Measurements from ENCODE around the gene OCEL1.

Gene OCEL1

DNA sequence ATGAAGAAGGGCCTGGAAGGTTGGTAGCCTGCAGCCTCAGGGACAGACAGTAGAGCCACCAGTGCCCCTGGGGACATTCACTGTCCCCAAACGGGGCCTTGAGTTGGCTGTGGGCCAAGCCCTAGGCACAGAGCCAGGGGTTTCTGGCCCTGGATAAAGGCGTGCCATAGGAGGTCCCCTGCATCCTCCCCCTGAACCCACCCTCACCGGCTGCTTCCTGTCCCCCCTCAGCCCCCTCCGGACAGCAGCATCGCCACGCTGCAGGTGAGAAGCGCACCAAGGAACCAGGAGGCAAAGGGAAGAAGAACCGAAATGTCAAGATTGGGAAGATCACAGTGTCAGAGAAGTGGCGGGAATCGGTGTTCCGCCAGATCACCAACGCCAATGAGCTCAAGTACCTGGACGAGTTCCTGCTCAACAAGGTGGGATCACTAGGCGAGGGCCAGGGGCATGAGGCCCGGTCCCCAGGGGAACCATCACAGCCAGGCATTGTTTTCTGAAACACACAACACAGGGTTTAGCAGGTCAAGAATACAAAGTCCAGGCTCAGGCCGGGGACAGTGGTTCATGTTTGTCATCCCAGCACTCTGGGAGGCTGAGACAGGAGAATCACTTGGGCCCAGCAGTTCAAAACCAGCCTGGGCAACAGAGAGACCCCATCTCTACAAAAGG is 25.5 kb upstream of the OCEL1 start:
- peaks cover 100% of the 10 kb centered on the region for H3K36me3 Mint-ChIP-seq (ENCODE audit: low read depth)
- peaks cover 7% of the 10 kb centered on the region for H3K4me1 Mint-ChIP-seq (ENCODE audit: low read depth)
- intact Hi-C loops (cut with micrococcal nuclease): no loop called here
- H3K4me3 Mint-ChIP-seq: no peak overlapping the region
- H3K27ac Mint-ChIP-seq: no peak overlapping the region
- H3K9me3 Mint-ChIP-seq: no peaks in the 10 kb centered on the region
- H3K27me3 Mint-ChIP-seq: no peaks in the 10 kb centered on the region

- no peak overlapping the region for H3K27ac Mint-ChIP-seq
- no peaks in the 10 kb centered on the region for H3K9me3 Mint-ChIP-seq
- intact Hi-C loops (cut with micrococcal nuclease): no loop called here
- no peaks in the 10 kb centered on the region for H3K4me1 Mint-ChIP-seq (ENCODE audit: low read depth)
- no peaks in the 10 kb centered on the region for H3K27me3 Mint-ChIP-seq
- H3K36me3 Mint-ChIP-seq (ENCODE audit: low read depth): peaks cover 100% of the 10 kb centered on the region
- no peak overlapping the region for H3K4me3 Mint-ChIP-seq
These were observed 23.8 kb upstream of the OCEL1 start for GRCh38 chr19:17202249-17202648.

GRCh38 chr19:17202713-17203112 is 23.3 kb upstream of the OCEL1 start:
- no peak overlapping the region for H3K27ac Mint-ChIP-seq
- H3K36me3 Mint-ChIP-seq (ENCODE audit: low read depth): peaks cover 100% of the 10 kb centered on the region
- H3K4me1 Mint-ChIP-seq (ENCODE audit: low read depth): no peaks in the 10 kb centered on the region

DNA sequence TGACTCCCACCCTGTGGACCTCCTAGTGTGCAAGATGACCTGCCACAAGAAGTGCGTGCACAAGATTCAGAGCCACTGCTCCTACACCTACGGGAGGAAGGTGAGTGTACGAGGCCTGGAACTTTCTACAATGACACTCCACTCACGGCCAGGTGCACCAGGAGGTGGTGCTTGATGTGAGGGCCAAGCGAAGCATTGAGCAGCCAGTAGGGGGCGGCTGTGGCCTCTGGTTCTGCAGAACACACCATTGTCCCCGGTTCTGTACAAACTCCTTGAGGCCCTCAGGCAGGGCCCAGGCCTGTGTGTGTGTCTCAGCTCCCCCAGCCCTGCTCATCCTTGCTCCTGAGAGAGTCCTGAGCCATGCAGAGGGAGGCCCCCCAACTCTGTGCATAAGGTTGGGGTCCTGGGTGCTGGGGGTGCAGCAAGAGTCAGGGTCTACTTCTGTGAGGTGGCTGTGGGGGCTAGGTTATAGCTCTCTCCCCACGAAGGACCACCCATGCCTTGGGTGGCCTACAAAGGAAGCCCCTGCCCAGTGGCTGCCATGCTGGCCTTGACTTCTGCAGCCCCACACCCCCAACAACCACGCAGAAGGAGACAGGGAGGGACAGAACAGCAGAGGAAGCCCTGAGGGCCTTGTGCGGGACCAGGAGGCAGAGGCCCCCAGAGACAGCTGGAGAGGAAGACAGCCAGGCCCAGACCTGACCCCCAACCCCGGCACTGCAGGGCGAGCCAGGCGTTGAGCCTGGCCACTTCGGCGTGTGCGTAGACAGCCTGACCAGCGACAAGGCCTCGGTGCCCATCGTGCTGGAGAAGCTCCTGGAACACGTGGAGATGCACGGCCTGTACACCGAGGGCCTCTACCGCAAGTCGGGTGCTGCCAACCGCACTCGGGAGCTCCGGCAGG is 20.5 kb upstream of the OCEL1 start:
- intact Hi-C loops (cut with micrococcal nuclease): loop anchor here (5.0 kb wide), 1 partner anchor 77 kb away; the partner anchor contains the start of gene ANKLE1
- Mint-ChIP-seq H3K9me3 (no peaks in the 10 kb centered on the region), H3K27me3 (no peaks in the 10 kb centered on the region), H3K4me3 (no peak overlapping the region), H3K36me3 (ENCODE audit: low read depth) (peaks cover 99% of the 10 kb centered on the region), H3K4me1 (ENCODE audit: low read depth) (peaks cover 14% of the 10 kb centered on the region), H3K27ac (no peak overlapping the region)

More at GRCh38 chr19:17202713-17203112, 23.3 kb upstream of the OCEL1 start:
- H3K27me3 Mint-ChIP-seq: no peaks in the 10 kb centered on the region
- no peak overlapping the region for H3K4me3 Mint-ChIP-seq
- H3K9me3 Mint-ChIP-seq: no peaks in the 10 kb centered on the region
- intact Hi-C loops (cut with micrococcal nuclease): no loop called here

GRCh38 chr19:17206736-17207581 is 19.1 kb upstream of the OCEL1 start:
- no peak overlapping the region for H3K4me3 Mint-ChIP-seq
- H3K27me3 Mint-ChIP-seq: no peaks in the 10 kb centered on the region
- H3K36me3 Mint-ChIP-seq (ENCODE audit: low read depth): peaks cover 99% of the 10 kb centered on the region
- H3K27ac Mint-ChIP-seq: no peak overlapping the region
- H3K9me3 Mint-ChIP-seq: no peaks in the 10 kb centered on the region
- intact Hi-C loops (cut with micrococcal nuclease): loop anchor here (5.0 kb wide), 1 partner anchor 75 kb away; the partner anchor contains the start of gene ANKLE1
- H3K4me1 Mint-ChIP-seq (ENCODE audit: low read depth): peaks cover 14% of the 10 kb centered on the region

DNA sequence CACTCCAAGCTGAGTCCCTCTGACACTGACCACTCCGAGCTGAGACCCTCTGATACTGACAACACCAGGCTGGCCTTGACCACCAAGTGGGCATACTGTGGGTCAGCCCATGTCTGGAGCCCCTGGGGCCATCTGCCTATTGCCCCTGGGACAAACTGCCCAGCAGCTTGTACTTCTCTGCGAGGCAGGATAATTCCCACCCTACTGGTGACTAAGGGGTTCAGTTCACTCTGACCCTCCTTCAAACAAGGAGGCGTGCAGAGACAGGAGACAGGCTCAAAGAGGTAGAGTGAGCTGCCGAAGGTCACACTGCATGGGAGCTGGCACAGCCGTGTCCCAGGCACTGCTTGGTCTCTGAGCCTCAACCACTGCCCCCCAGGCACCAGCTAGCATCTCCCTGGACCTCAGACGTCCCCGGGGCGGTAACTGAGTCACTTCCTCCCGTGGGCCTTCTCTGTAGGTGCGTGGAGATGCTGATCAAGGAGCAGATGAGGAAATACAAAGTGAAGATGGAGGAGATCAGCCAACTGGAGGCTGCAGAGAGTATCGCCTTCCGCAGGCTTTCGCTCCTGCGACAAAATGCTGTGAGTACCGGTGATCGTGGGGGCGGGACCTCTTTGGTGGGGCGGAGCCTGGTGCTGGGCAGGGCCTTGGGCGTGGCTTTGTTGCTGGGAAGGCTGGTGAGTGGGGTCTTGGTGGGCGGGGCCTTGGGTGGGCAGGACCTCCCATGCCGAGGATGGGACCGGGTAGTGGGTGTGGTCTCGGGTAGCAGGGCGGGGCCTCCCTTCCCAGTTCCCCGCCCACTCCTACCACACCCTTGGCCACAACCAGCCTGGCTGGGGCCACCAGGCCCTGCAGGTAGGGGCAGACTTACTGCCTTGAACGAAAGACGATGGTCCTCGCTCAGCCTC is 16.6 kb upstream of the OCEL1 start:
- Mint-ChIP-seq H3K27me3 (no peaks in the 10 kb centered on the region), H3K9me3 (no peaks in the 10 kb centered on the region), H3K27ac (peak overlapping the region; percentile 65), H3K36me3 (ENCODE audit: low read depth) (peaks cover 99% of the 10 kb centered on the region), H3K4me3 (no peak overlapping the region), H3K4me1 (ENCODE audit: low read depth) (peaks cover 16% of the 10 kb centered on the region)
- intact Hi-C loops (cut with micrococcal nuclease): loop anchor here (5.0 kb wide), 1 partner anchor 73 kb away; the partner anchor contains the start of gene ANKLE1

DNA sequence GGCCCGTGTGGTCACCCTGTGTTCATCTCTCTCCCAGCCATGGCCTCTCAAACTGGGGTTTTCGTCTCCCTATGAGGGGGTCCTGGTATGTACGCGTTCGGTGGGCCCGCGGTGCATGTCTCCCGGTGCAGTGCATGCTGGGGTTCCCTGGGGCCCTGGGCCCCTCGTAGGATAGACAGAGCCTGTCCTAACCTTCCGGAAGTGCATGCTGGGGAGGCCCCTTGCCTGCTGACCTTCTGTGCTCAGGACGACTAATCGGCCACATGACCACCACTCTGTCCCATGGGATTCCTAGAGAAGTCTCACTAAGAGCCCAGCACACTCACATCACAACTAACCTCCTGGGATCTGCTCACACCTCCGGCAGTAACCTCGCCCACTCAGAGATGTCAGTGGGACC is 15.7 kb upstream of the OCEL1 start:
- Mint-ChIP-seq H3K4me3 (no peak overlapping the region), H3K36me3 (ENCODE audit: low read depth) (peaks cover 90% of the 10 kb centered on the region)
- intact Hi-C loops (cut with micrococcal nuclease): no loop called here

GRCh38 chr19:17211547-17212446 is 14.2 kb upstream of the OCEL1 start:
- intact Hi-C loops (cut with micrococcal nuclease): no loop called here
- Mint-ChIP-seq H3K4me3 (no peak overlapping the region), H3K4me1 (ENCODE audit: low read depth) (peaks cover 29% of the 10 kb centered on the region), H3K36me3 (ENCODE audit: low read depth) (peaks cover 79% of the 10 kb centered on the region), H3K27me3 (no peaks in the 10 kb centered on the region), H3K9me3 (no peaks in the 10 kb centered on the region), H3K27ac (no peak overlapping the region)

More for the DNA sequence above, 15.7 kb upstream of the OCEL1 start:
- peaks cover 20% of the 10 kb centered on the region for H3K4me1 Mint-ChIP-seq (ENCODE audit: low read depth)
- H3K27ac Mint-ChIP-seq: peak overlapping the region; percentile 65
- no peaks in the 10 kb centered on the region for H3K9me3 Mint-ChIP-seq
- no peaks in the 10 kb centered on the region for H3K27me3 Mint-ChIP-seq

DNA sequence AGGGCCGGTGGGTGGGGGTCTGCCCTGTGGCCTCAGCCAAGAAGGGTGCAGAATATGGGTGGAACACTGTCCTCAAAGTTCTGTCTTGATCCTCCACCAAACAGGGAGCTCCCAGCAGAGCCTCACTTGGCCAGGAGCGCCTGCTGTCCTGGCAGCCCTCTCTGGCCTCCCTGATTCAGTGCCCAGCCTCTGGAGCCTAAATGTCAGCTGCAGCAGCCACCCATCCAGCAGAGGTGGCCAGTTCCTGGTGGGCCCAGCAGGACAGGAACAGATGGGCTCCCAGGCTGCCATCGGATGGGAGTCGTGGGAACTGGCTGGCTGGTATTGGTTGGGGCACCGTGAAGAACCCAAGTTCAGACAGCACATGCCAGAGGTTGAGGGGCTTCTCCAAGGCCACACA is 12.7 kb upstream of the OCEL1 start:
- H3K27me3 Mint-ChIP-seq: no peaks in the 10 kb centered on the region

GRCh38 chr19:17214508-17215126 is 11.4 kb upstream of the OCEL1 start:
- no peaks in the 10 kb centered on the region for H3K9me3 Mint-ChIP-seq
- H3K36me3 Mint-ChIP-seq (ENCODE audit: low read depth): peaks cover 81% of the 10 kb centered on the region
- intact Hi-C loops (cut with micrococcal nuclease): loop anchor here (2.0 kb wide), 1 partner anchor 52 kb away; the partner anchor contains the start of gene BABAM1
- peak overlapping the region; percentile 96 for H3K27ac Mint-ChIP-seq
- peaks cover 25% of the 10 kb centered on the region for H3K4me1 Mint-ChIP-seq (ENCODE audit: low read depth)
- H3K4me3 Mint-ChIP-seq: peak overlapping the region; percentile 79
- no peaks in the 10 kb centered on the region for H3K27me3 Mint-ChIP-seq

More for the DNA sequence above, 12.7 kb upstream of the OCEL1 start:
- H3K4me1 Mint-ChIP-seq (ENCODE audit: low read depth): peaks cover 29% of the 10 kb centered on the region
- H3K27ac Mint-ChIP-seq: peak overlapping the region; percentile 5
- H3K4me3 Mint-ChIP-seq: no peak overlapping the region
- peaks cover 81% of the 10 kb centered on the region for H3K36me3 Mint-ChIP-seq (ENCODE audit: low read depth)
- no peaks in the 10 kb centered on the region for H3K9me3 Mint-ChIP-seq
- intact Hi-C loops (cut with micrococcal nuclease): no loop called here

DNA sequence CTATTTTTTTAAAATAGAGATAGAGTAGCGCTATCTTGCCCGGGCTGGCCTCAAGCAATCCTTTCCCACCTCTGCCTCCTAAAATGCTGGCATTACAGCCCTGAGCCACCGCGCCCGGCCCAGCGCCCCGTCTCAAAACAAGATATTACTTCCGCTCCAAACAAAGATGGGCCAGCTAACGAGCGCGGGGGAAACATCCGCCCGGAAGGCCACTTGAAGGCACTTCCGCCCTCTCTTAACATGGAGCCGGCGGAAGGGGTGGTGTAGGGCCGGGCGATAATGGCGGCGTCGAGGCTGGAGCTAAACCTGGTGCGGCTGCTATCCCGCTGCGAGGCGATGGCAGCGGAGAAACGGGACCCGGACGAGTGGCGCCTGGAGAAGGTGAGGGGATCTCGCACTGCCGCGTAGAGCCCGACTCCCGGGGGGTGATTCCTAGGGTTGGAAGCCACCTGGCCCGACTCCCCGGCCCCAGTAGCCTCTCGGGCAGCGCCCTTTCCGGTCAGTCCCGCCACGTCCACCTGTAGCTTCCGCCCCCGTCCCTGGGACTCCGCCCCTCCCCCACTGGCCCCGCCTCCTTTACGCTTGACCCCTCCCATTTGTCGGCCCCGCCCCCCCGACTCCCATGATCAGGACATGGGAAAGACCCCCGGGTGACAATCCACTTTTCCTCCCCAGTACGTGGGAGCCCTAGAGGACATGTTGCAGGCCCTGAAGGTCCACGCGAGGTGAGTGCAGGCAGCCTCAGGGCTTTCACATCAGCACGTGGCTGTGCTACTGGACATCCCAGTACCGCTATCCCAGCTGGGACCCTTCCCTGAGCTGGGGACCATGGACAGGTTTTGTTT is 10.7 kb upstream of the OCEL1 start, which contains the start of gene USE1:
Gene USE1 (plus strand): TSS at position 231 of the 845 bp plus-strand sequence. CDS start 49 bp downstream, at position 280.
- peak within 1 kb of the TSS; percentile 96 for H3K27ac Mint-ChIP-seq
- peaks cover 76% of the 10 kb centered on the region for H3K36me3 Mint-ChIP-seq (ENCODE audit: low read depth)
- no peaks in the 10 kb centered on the region for H3K9me3 Mint-ChIP-seq
- intact Hi-C loops (cut with micrococcal nuclease): loop anchor here (2.0 kb wide), 1 partner anchor 51 kb away; the partner anchor contains the start of gene BABAM1
- no peaks in the 10 kb centered on the region for H3K27me3 Mint-ChIP-seq
- H3K4me3 Mint-ChIP-seq: peak within 1 kb of the TSS; percentile 79
- H3K4me1 Mint-ChIP-seq (ENCODE audit: low read depth): peaks cover 31% of the 10 kb centered on the region

All from dendritic cell treated with granulocyte-macrophage colony-stimulating factor and Interleukin-4, amounts not matched to agents 40 ng/mL and 50 ng/mL, for 4 days (primary cell).